NK-92 (cell line): ENCODE results near the gene EFHC1.

Source experiments
- DNase-seq: peaks from one replicate; lab custom pipeline; 2025; ENCODE audit not compliant: unreplicated experiment; lab: John Stamatoyannopoulos, UW

Gene EFHC1

GRCh38 chr6:52537001-52537753 lies 117.0 kb downstream of the EFHC1 start:
- DNase-seq, result no peak

DNA sequence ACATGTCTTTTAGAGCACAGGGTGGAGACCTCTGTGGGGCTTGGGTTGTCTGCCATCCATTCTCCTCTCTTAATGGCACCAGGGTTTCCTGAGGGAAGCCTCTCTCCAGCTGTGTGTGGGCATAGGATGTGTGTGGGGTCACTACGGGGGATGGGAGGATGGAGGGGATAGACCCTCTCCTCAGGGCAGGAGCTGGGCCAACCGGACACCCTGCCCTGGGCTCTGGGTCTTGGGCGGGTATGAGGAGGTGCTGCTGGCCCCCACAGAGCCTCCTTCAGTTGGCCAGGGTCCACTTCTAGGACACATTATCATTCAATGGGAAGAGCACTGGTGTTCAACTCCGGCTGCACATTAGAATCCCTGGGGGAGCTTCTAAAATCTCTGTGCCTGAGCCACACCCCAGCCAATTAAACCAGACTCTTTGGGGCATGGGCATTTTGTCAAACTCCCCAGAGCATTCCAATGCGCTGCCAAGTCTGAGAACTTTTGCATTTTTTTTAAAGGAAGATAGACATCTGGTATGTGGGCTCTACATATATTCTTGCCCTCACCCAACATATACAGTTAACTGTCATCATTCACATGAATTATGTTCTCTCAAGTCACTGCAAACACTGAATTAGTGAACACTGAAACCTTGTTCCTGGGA lies 118.2 kb downstream of the EFHC1 start:
- no peak for DNase-seq

- DNase-seq, result no peak
Measured at GRCh38 chr6:52538901-52539354, 118.8 kb downstream of the EFHC1 start.

- DNase-seq, result no peak
Measured at GRCh38 chr6:52539607-52540006, 119.5 kb downstream of the EFHC1 start.

GRCh38 chr6:52540286-52540902 lies 120.3 kb downstream of the EFHC1 start:
- DNase-seq, result no peak

DNA sequence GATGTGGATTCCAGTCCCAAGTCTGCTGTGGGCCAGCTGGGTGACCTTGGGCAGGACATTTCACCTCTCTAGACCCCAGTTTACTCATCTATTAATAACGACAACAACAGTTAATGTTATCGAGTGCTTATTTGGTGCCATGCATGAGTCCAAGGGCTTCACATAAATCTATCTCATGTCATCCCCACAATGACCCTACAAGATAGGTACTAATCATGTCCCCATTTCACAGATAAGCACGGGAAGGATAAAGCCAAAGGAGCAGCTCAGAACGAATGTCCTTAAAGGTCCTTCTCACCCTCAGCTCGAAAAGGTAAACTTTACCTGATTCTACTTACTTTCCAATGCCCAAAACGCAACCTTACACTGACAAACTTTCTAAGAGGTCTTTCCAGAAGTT lies 121.0 kb downstream of the EFHC1 start:
- DNase-seq, result no peak

GRCh38 chr6:52543262-52543661 lies 123.1 kb downstream of the EFHC1 start:
- DNase-seq, result no peak

- no peak for DNase-seq
Measured at GRCh38 chr6:52543729-52544601, 123.8 kb downstream of the EFHC1 start.

GRCh38 chr6:52544602-52545405 lies 124.7 kb downstream of the EFHC1 start:
- no peak for DNase-seq

DNA sequence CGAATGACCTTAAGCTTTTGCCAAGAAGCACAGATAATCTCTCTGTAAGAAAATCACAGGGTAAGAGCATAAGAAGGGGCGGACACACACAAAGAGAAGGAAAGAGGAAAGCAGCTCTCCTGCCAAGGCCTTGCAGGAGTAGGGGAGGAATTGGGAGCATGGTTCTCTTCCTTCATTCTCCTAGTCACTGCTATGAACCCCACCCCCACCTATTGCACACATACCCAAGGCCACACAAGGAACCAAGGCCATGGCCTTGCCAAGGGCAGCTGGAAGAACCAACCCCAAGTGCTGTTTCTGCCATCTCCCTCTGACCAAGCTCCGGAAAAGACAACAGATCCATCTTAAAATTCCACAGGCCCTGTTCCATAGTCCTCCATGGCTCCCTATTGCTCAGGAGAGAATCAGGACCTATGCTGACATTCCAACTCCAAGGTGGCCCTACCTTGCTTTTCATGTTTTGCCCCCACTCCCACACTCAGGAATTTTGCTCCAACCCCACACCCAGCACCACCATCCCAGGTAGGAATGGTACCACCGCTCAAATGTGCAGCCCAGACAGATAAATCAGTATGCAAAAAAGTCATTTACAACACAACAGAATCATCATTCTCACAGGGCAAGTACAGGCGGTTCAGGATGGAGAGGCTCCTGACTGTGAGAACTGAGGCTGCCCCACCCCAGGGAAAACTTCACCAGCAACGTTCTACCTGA lies 125.4 kb downstream of the EFHC1 start:
- DNase-seq, result no peak

- DNase-seq, result no peak
Measured at GRCh38 chr6:52546192-52546591, 126.0 kb downstream of the EFHC1 start.

DNA sequence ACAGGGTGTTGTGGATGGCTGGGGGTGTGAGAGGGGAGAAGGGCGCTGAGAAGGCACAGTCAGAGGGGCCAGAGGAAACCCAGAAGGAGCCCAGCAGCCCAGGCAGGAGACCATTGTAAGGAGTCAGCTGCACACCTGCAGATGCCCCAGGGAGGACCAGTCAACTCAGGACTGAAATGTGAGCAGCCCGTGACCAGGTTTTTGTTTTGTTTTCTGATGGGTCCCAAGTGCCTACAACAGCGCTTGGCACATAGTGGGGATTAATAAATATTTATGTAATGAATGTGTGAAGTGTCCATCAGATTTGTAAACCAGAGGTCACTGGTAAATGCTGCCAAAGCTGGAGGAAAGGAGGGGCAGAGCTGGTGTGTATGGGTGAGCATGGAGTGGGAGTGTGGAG lies 126.5 kb downstream of the EFHC1 start:
- no peak for DNase-seq

- DNase-seq, result no peak
Measured at GRCh38 chr6:52547647-52548352, 127.7 kb downstream of the EFHC1 start.

GRCh38 chr6:52548353-52548713 lies 128.2 kb downstream of the EFHC1 start:
- DNase-seq, result no peak

DNA sequence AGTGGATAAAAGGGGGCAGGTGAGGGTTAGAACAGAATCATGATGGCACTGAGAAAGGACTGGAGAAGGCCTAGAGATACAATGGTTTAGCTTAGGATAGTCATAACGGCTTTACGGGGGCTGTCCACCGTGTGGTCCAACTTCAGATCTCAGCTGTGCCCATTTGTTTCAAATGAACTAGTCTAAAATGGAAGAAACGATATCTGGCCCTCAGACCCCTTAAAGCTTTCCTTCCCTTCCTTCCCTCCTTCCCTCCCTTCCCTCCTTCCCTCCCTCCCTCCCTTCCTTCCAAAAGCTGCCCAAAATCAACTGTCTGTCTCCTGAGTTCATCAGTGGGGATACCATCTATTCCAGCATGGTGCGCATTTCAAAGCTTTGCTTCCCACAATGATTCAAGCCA lies 128.9 kb downstream of the EFHC1 start:
- DNase-seq, result no peak

- no peak for DNase-seq
Measured at GRCh38 chr6:52549428-52549827, 129.3 kb downstream of the EFHC1 start.

DNA sequence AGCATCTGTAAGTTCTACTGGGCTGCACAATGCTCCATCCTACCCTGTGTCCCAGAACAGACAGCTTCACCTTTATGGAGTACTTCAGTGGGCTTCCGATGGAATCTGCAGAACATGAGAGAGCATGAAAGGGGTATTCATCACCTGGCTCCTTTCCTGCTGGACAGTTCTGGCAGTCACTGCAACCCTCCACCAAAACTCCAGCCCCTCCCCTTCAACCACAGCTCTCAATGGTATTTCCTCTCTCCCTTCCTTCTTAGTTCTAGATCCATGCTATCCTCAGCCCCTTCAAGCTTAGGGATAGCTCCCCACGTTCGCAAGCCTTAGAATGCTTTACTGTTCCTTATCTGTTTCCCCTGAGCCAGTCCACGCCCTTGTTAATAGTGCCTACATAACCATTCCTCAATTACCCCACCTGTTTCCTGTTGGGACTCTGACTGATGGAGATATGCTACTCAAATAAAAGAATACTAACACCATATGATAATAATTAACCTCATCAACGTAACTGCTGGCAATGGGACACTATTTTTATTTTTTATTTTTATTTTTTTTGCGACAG lies 130.0 kb downstream of the EFHC1 start:
- no peak for DNase-seq

DNA sequence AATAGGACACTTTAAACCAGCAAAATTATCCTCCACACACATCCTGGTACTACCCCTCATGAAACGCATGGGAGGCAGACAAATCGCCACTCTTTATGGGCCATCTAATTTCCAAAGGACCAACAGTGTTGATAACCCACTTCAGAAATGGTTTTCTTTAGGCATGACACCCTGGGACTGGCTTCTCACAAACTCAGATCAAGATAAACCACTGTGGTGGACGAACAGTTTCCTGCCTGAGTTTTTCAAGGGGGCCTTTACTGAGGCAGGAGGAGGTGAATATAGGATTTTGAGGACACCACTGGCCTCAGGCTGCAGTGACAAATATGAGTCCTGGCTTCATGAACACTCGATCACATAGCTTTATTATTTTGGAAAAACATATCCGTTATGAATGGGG lies 130.7 kb downstream of the EFHC1 start:
- DNase-seq, result no peak
